Left ventricle myocardium superior (tissue), 1 donor: ENCODE results near the gene LRRC18. TPM values are rescaled to one million over a fixed set of nuclear protein-coding genes. Genes with fewer than 3 reads are reported as not detected.
A peak's percentile ranks its signal among the peaks of the same experiment; 100 is the strongest.

Experiments used
- ATAC-seq: fragments of 200-7000 bp; cut with Tn5 transposase; one replicate; pipeline ENCODE4 v1.9.1; 2020; ENCODE audit warnings: mild to moderate bottlenecking, moderate library complexity
- DNase-seq: peaks from one replicate; pipeline ENCODE4 v3.0.0-alpha.2; 2020
- intact Hi-C: fragments of 100-400 bp; cut with micrococcal nuclease; formaldehyde crosslinking; loops from one replicate; pipeline ENCODE4 v1.11.0; 2022
- total RNA-seq: library from RNA; stranded (reverse); fragmentation: NEBNext Ultra II Directional; extraction: Animal tissue kit (Norgen Biotek cat#: 25700); gene quantifications from one replicate; pipeline ENCODE4 v1.2.1, GENCODE V29; 2021
- donor health status: DM: no; HTN: yes; CAD: no; lungs with severe emphysema.

LRRC18 gene
- total RNA-seq, 1 donor from 2014 or later = not detected

- ATAC-seq (peak; percentile 36), DNase-seq (no peak)
- intact Hi-C loops = no loop called here
Observed at GRCh38 chr10:48926764-48927540, 12.7 kb downstream of the LRRC18 start.

GRCh38 chr10:48926255-48926654 is 13.4 kb downstream of the LRRC18 start:
- intact Hi-C loops = no loop called here
- peak; percentile 69 for ATAC-seq

DNA sequence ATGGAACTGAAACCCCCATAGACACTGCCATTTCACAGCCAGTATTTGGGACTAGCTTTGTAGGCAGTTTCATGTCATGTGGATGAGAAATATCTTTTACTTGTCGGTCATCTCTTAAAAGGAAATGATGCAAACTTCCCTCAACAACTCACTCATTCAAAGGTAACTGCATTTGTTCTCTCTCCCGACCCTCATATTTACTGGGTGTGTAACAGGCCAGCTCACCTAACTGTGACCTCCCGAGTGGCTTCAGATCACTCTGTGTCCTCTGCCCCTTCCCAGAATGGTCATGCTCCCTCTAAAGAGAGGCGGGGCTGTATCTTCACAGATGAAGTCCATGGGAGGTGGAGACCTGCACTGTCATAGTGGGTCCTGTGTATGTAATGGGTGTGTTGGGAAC is 14.7 kb downstream of the LRRC18 start:
- intact Hi-C loops = no loop called here
- ATAC-seq = no peak
- no peak for DNase-seq

More at GRCh38 chr10:48926255-48926654, 13.4 kb downstream of the LRRC18 start:
- DNase-seq = no peak

DNA sequence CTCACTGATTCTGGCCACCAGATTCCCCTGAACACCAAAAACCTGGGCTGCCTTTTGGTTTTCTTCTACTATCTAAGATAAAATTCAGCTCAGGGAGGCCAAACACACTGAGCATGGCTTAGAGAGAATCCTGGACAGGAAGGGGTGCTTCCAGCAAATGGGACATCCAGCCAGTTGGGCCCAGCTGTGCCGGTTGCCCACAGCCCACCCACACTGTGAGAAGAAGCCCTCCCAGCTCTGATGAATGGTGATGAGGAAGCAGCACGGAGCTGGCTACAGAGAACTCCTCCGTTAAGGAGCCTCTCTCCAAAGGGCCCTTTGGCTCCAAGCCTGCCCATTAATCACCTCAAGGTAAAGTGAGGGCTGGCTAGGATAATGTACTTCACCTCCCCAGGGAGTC is 15.9 kb downstream of the LRRC18 start:
- no peak for DNase-seq
- no peak for ATAC-seq
- intact Hi-C loops = no loop called here

DNA sequence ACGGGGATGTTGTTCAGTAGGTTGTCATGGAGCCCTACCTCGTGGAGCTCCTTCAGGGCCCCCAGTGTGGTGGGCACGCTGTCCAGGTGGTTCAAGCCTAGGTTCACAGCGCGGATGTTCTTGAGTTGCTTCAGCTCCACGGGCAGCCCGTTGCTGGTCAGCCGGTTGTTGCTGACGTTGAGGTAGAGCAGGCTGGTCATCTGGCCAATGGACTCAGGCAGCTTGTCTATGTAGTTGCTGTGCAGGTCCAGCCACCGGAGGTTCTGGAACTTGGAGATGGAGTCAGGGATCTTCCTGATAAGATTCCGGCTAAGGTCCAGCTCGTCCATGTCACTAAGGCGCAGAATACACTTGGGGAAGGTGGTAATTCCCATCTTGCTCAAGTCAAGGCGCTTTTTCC is 26.0 kb downstream of the LRRC18 start:
- ATAC-seq (no peak), DNase-seq (no peak)
- intact Hi-C loops = no loop called here

- ATAC-seq = no peak
- intact Hi-C loops = no loop called here
Observed at GRCh38 chr10:48910548-48910947, 29.1 kb downstream of the LRRC18 start.

GRCh38 chr10:48907730-48908129 is 31.9 kb downstream of the LRRC18 start:
- intact Hi-C loops = no loop called here
- ATAC-seq (no peak), DNase-seq (no peak)

More at GRCh38 chr10:48910548-48910947, 29.1 kb downstream of the LRRC18 start:
- DNase-seq = no peak

DNA sequence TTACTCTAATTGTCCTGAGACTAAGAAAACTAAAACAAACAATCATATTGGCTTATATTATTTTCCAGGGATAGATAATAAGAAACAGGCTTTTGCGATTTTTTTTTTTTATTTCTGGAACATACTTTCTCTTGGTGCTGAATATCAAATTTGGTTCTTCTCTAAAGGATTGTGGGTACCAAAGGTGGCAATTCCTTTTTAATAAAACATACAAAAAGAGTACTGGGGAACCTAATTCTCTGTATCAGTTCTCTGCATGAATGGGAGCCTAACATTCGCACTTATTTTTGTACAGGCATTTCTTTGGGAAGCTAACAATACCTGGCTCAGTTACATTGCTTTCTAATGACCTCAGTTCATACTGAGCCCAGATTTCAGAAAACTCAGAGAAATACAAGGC is 32.8 kb downstream of the LRRC18 start:
- ATAC-seq (no peak), DNase-seq (no peak)
- intact Hi-C loops = no loop called here

DNA sequence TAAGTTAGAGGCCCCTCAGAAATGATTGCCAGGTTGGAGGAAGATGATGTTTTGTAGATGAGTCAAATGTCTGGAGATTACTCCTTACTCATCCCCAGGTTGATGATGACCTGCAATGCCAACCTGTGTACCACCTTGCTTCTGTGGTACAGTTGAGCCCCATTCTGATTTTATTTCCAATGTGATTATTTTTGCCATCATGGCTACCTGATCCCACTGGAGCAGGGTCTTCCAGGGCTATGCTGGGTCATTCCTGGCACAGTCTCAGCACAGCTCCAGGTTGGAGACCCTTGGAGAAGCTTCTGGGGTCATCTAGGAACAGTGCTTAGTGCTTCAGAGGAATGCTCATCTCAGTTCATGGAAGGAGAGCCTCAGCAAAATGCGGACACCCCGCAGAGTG is 34.3 kb downstream of the LRRC18 start:
- intact Hi-C loops = no loop called here
- no peak for DNase-seq
- no peak for ATAC-seq

DNA sequence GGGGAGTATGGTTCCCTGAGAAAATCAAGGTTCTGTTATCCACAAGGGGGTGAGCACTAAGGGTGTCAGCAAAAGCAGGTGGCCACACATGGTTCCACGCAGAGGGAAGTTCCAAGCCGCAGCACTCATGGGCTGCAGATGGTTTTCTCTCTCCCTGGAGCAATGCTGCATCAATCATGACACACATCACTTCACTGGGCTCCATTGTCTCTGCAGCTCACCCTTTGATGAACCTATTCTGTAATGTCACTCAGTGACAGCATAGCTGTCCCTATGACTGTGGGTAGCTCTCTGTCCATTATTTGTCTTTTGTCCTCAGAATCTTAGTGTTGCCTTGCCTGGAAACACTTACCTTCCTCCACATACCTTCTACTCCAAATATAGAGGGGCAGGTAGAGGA is 34.8 kb downstream of the LRRC18 start:
- DNase-seq = no peak
- intact Hi-C loops = no loop called here
- no peak for ATAC-seq

DNA sequence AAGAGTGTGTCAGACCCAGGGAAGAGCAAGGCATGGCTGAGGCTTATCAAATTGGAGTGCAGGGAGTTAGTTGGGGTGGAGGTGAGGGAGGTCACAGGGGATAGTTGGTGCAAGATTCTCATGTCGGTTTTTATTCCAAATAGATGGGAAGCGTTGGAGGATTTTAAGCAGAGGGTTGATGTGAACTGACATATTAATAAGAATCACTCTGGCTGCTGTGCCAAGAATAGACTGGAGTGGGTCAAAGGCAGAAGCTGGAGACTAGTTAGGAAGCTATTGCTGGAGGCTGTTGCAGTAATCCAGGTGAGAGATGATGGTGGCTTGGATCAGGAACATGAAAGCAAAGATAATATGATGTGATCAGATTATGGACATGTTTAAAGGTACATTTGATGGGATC is 36.5 kb downstream of the LRRC18 start:
- intact Hi-C loops = no loop called here
- no peak for DNase-seq
- ATAC-seq = no peak

GRCh38 chr10:48902096-48902495 is 37.5 kb downstream of the LRRC18 start:
- intact Hi-C loops = no loop called here
- ATAC-seq (no peak), DNase-seq (no peak)

- intact Hi-C loops = no loop called here
- ATAC-seq (no peak), DNase-seq (no peak)
Observed at GRCh38 chr10:48901319-48901718, 38.3 kb downstream of the LRRC18 start.

DNA sequence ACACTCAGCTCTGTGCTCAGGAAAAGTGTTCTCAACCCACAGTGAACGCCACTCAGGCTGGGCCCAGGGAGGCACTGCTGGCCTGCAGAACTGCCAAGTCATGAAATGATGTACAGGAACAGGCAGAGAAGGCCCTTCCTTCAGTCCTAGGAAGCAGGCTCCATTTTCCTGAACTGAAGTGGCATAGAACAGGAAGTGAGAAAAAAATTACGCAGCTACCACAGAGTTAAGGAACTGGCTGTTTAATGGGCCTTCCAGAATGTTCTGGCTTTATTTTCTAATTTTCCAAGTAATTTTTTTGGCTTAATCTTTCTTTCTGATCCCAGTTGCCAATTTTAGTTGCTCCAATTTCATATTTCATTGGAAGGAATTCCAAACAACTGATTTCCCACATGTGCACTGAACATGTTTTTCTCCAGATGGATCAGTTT is 39.3 kb downstream of the LRRC18 start:
- ATAC-seq (peak; percentile 76), DNase-seq (no peak)
- intact Hi-C loops = no loop called here

- intact Hi-C loops = no loop called here
- DNase-seq (no peak), ATAC-seq (no peak)
Observed at GRCh38 chr10:48899781-48900180, 39.9 kb downstream of the LRRC18 start.

DNA sequence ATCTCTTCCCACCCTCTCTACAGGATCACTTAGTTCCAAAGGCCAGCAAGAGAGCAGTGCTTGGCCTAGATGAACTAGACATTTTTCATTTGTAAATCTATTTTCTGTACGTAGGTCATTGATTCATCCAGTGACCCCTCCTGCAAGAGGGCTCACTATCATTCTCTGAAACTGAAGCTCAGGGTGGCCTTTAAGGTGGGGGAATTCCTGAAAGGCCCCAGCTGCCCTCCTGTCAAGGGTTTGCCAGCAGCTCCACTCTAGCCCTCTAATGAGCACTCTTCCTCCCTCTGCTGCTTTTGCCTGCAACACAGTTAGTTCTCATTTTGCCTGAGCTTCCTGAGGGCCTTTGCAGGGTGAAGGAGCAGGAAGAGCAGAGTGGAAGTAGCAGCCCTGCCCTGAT is 41.2 kb downstream of the LRRC18 start:
- ATAC-seq (no peak), DNase-seq (no peak)
- intact Hi-C loops = no loop called here

DNA sequence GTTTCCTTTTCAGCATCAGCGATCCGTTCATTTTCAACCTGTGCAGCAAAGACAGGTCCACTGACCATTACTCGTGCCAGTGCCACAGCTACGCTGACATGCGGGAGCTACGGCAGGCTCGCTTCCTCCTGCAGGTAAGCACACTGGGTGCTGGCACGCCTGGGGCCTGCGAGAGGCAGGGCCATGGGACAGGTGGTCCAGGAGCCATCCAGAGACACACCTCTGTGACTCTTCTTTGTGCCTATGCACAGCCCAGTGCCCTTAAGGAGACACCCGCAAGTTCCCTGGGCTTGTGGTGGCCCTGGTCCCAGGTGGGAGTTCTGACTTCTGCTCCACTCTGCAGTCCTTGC is 42.2 kb downstream of the LRRC18 start:
- DNase-seq = no peak
- ATAC-seq = no peak
- intact Hi-C loops = no loop called here

GRCh38 chr10:48896756-48897440 is 42.7 kb downstream of the LRRC18 start:
- ATAC-seq (no peak), DNase-seq (no peak)

GRCh38 chr10:48895803-48896195 is 43.8 kb downstream of the LRRC18 start:
- DNase-seq (no peak), ATAC-seq (no peak)
- intact Hi-C loops = no loop called here

More at GRCh38 chr10:48896756-48897440, 42.7 kb downstream of the LRRC18 start:
- intact Hi-C loops = no loop called here

- ATAC-seq = no peak
Observed at GRCh38 chr10:48894911-48895802, 44.5 kb downstream of the LRRC18 start.

More at GRCh38 chr10:48894911-48895802, 44.5 kb downstream of the LRRC18 start:
- intact Hi-C loops = no loop called here
- no peak for DNase-seq
